ENCODE measurements around the gene FOXK1.
"Not testable (repeated sequence)": the region's sequence is repeated elsewhere in the genome, so short reads cannot be mapped to it uniquely, and the experiment has no call there.

FOXK1 gene

GRCh38 chr7:4681886-4682620 lies at the start of gene FOXK1:
Gene FOXK1 (plus strand): TSS chr7:4682295. CDS start chr7:4682309, 14 bp downstream.
- H3K27ac ChIP-seq = peak within 1 kb of the TSS; percentile 69 to 97 (median 90)

DNA sequence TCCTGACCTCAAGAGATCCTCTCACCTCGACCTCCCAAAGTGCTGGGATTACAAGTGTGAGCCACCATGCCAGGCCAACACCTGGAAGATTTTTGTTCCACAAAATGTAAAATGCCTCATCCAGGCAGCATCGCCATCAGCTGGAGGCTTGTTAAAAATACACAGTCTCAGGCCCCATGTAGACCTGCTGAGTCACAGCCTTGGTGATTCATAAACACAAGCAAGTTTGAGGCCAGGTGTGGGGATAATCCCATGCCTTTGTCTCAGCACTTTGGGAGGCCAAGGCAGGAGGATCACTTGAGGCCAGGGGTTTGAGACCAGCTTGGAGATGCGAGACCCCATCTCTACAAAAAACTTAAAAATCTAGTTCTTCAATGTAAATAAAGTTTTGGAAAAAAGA lies 49.1 kb upstream of the FOXK1 start:
- H3K4me3 ChIP-seq = no peak overlapping the region
- H3K27ac ChIP-seq = no peak overlapping the region

More at GRCh38 chr7:4681886-4682620, at the start of gene FOXK1:
- H3K4me3 ChIP-seq = peak within 1 kb of the TSS; percentile 70 to 95 (median 77)

- peak overlapping the region in 4 of 21 experiments; percentile 17 to 50 (median 36) for H3K27ac ChIP-seq
- no peak overlapping the region for H3K4me3 ChIP-seq
These were observed 47.9 kb upstream of the FOXK1 start for GRCh38 chr7:4634166-4634565.

DNA sequence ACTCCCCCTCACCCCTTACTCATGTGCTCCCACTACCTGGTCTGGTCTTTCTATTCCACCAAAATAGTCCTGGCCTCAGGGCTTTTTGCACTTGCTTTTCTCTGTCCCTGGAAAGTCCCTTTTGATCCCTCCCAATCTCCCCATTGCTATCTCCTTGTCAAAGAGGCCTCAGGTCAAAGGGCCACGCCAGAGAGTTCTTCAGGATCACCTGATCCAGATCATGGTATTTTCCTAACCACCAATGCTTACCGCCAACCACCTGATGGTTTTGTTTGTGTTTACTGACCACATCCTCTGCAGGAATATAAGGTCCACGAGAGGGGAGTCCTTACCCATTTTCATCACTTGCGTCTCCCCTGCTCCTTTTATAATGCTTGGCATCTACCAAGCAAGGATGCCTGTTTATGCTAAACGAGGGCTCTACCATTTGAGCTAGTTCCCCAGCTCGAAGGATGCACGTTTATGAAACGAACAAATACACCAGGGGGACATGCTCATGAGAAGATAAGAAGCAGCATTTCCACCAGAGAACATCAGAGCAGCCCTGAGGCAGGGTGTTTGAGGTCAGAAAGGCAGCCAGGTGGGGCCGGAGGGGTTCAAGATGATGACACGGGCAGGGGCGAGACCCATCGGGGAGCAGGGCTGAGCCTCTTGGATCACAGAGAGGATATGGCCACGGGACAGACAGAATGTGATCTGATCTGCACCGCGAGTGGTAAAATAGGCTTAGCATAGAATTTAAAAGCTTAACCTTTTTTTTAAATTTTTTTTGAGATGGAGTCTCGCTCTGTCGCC lies 43.1 kb upstream of the FOXK1 start:
- Histone ChIP-seq H3K4me3 (no peak overlapping the region), H3K27ac (no peak overlapping the region)

GRCh38 chr7:4641091-4641666 lies 40.9 kb upstream of the FOXK1 start:
- H3K27ac ChIP-seq = peak overlapping the region in 20 of 21 experiments; percentile 83 to 97 (median 90)
- H3K4me3 ChIP-seq = peak overlapping the region; percentile 40 to 65 (median 57)

DNA sequence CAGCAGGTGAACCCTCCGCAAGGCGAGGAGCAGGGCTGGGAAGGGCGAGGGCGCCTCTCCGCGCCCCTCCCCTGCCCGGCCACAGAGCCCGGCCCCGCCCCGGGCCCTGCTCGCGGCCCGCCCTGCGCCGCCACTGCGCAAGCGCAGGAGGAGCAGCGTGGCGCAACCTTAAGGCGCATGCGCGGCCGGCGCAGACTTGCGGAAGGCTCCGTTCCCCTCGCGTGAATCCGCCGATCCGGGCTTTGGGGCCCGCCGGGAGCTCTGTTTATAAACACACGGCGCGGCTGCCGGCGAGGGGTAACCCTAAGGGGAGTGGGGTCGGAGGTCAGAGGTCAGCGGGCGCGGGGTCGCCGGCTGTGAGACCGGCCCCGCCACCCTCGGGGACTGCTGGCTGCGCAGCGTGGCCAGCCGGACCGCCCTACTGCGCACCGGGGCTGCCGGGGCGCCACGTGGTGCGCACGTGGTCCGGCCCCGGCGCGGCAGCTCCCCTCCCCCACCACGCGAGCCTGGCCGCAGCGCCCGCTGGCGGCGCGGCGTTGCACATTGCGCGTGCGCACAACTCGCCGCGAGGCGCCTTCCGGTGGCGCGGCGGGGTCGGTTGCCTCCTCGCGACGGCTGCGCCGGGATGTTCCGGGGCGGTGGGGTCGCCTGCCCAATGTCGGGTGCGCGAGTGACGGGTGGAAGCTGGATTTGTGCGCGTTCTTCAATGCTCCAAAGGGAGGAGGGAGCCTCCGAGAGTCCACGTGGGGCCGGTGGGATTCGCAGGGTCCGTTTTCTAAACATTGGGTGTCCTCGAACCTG lies 40.2 kb upstream of the FOXK1 start:
- Histone ChIP-seq H3K4me3 (peak overlapping the region; percentile 40 to 65 (median 57)), H3K27ac (peak overlapping the region; percentile 41 to 97 (median 90))

- Histone ChIP-seq H3K27ac (peak overlapping the region; percentile 41 to 97 (median 90)), H3K4me3 (peak overlapping the region; percentile 40 to 65 (median 57))
These were observed 39.5 kb upstream of the FOXK1 start for GRCh38 chr7:4642468-4643203.

DNA sequence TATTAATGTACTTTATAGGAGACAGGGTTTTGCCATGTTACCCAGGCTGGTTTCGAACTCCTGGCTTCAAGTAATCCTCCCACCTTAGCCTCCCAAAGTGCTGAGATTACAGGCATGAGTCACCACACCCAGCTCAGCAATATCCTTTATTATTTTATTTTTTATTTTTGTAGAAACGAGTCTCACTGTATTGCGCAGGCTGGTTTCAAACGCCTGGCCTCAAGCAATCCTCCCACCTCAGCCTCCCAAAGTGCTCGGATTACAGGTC lies 39.0 kb upstream of the FOXK1 start:
- not testable (repeated sequence) for H3K27ac ChIP-seq, H3K4me3 ChIP-seq

DNA sequence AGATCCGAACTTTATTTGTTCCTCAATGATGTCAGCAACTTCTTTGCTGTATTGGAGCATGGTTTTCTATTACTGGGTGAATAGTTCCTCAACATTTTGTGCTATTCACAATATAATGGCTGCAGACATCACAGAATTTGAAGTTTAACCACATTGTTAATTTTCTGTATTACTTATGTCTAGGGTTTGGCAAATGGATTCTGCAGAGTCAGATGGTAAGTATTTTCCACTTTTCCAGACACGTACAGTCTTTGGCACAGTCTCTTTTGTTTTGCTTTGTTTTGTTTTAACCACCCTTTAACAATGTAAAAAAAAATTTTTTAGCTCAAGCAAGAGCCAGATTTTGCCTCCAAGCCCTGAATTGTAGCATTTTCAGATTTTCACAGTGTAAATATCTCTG lies 36.8 kb upstream of the FOXK1 start:
- Histone ChIP-seq H3K4me3 (no peak overlapping the region), H3K27ac (peak overlapping the region in 1 of 21 experiments; percentile 4)

DNA sequence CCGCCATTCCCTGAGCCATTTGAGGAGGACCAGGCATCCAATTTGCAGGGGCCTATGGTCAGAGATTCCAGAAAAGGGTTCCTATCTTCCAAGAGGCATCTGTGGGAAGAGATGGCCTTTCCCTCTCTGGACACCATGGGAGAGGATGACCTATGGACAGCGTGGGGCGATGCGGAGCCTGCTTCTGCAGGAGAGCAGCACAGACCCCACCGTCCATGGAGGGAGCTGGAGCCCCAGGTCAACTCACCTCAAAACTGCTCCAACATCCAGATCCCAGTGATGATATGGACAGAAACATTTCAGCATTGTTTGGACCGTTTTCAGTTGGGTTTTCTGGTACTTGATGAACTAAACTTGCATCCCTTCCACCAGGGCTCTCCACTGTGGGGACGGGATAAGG lies 34.0 kb upstream of the FOXK1 start:
- Histone ChIP-seq H3K27ac (no peak overlapping the region), H3K4me3 (no peak overlapping the region)

- H3K27ac ChIP-seq = peak overlapping the region in 1 of 21 experiments; percentile 16
- H3K4me3 ChIP-seq = no peak overlapping the region
These were observed 31.6 kb upstream of the FOXK1 start for GRCh38 chr7:4650433-4651047.

- H3K27ac ChIP-seq = no peak overlapping the region
These were observed 28.3 kb upstream of the FOXK1 start for GRCh38 chr7:4653771-4654170.

GRCh38 chr7:4655311-4655710 lies 26.8 kb upstream of the FOXK1 start:
- no peak overlapping the region for H3K4me3 ChIP-seq
- no peak overlapping the region for H3K27ac ChIP-seq

More at GRCh38 chr7:4653771-4654170, 28.3 kb upstream of the FOXK1 start:
- H3K4me3 ChIP-seq = no peak overlapping the region

DNA sequence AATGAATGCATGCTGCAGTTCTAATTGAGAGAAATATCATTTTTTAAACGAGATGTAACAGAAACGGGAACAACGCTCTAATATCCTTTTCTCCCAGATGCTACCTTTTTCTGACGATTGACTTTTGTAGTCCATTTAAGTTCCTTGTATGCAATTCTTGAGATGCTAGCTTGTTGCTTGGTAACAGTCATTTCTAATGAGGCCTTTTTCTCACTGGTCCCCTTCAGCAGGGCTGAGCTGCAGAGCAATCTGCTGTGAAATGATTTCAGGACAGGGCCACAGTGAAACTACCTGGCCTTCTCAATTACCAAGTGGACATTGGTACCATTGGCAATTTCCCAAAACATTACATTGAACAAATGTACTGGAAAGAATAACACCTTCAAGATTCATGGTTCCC lies 26.2 kb upstream of the FOXK1 start:
- Histone ChIP-seq H3K4me3 (no peak overlapping the region), H3K27ac (no peak overlapping the region)

- Histone ChIP-seq H3K4me3 (no peak overlapping the region), H3K27ac (no peak overlapping the region)
These were observed 24.3 kb upstream of the FOXK1 start for GRCh38 chr7:4657640-4658417.

DNA sequence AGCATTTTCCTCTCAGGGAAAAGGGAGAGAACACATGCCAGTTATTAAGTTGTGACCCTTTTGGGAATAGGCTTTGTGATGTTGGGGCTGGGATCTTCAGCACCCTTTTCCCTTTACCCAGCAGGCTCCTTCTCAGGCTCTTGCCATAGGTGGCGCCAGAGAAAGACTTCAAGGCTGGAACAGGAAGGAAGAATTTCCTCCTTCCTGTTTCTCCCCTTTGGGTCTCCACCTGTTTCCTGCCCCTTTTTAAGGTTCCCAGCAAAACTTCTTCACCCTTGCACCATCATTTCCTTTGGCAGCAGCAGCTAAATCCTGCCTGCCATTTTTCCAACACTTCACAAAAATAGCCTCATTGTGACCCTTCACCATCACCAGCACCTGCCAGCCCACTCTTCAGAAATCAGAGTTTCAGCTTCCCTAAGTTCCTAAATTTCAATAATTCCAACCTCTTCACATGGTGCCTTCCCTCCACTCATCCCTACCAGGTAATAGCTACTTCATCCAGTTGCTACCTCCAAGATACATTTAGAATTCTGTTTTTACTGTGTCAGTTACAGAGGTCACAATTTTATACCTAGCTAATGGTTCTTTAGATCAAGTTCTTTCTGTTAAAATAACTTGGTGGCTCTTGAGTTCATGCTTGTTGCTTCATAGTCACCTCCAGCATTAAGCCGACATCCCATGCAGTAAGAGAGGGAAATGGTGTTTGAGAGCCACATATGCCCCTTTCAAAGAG lies 22.4 kb upstream of the FOXK1 start:
- no peak overlapping the region for H3K4me3 ChIP-seq
- no peak overlapping the region for H3K27ac ChIP-seq

GRCh38 chr7:4661871-4662270 lies 20.2 kb upstream of the FOXK1 start:
- Histone ChIP-seq H3K4me3 (no peak overlapping the region), H3K27ac (no peak overlapping the region)

All from skin epidermis (tissue), 12 donors.